ENCODE results near the gene TRIM29. TPM values are rescaled to one million over a fixed set of nuclear protein-coding genes. Genes with fewer than 3 reads are reported as not detected.

TRIM29 gene
- total and polyA plus RNA-seq, 2 of the 13 experiments (the other 11 are each of a cell fraction or from before 2014, with no cell fraction given) = 0.86 TPM

GRCh38 chr11:120184946-120185705 is 47.2 kb upstream of the TRIM29 start (continued):
- TF ChIP-seq, protein P1, sequence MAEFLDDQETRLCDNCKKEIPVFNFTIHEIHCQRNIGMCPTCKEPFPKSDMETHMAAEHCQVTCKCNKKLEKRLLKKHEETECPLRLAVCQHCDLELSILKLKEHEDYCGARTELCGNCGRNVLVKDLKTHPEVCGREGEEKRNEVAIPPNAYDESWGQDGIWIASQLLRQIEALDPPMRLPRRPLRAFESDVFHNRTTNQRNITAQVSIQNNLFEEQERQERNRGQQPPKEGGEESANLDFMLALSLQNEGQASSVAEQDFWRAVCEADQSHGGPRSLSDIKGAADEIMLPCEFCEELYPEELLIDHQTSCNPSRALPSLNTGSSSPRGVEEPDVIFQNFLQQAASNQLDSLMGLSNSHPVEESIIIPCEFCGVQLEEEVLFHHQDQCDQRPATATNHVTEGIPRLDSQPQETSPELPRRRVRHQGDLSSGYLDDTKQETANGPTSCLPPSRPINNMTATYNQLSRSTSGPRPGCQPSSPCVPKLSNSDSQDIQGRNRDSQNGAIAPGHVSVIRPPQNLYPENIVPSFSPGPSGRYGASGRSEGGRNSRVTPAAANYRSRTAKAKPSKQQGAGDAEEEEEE (CRISPR knock-in tag; IDR thresholded peaks at IDR 0.05; ENCODE audit: borderline replicate concordance) = no peak; the same call in 1 of the 2 replicates
- TF ChIP-seq ZNF432 (CRISPR knock-in tag; IDR thresholded peaks at IDR 0.05; ENCODE audit: borderline replicate concordance) = no peak
- no peak for TF ChIP-seq ZNF749 (CRISPR knock-in tag; IDR thresholded peaks at IDR 0.05; ENCODE audit: borderline replicate concordance)
- TF ChIP-seq, protein P2, sequence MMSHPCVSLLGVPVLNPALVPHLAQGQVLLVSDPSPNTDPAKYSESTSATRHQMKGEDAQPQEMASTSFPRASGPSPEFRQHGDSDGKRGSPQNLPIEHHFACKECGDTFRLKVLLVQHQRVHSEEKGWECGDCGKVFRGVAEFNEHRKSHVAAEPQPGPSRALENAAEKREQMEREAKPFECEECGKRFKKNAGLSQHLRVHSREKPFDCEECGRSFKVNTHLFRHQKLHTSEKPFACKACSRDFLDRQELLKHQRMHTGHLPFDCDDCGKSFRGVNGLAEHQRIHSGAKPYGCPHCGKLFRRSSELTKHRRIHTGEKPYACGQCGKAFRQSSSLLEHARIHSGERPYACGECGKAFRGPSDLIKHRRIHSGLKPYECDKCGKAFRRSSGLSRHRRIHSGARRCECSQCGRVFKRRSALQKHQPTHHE (CRISPR knock-in tag; IDR thresholded peaks at IDR 0.05; ENCODE audit: borderline replicate concordance) = 0 out of 2 replicates have a peak, but pooled peaks have one; percentile 60
- no peak; the same call in 1 of the 2 replicates for TF ChIP-seq SNAI1 (CRISPR knock-in tag; IDR thresholded peaks at IDR 0.05; ENCODE audit: borderline replicate concordance)
- TF ChIP-seq ZNF12 (CRISPR knock-in tag; IDR thresholded peaks at IDR 0.05) = no peak; the same call in 1 of the 2 replicates
- no peak for TF ChIP-seq SMARCC2 (IDR thresholded peaks at IDR 0.05)
- TF ChIP-seq, protein P3, sequence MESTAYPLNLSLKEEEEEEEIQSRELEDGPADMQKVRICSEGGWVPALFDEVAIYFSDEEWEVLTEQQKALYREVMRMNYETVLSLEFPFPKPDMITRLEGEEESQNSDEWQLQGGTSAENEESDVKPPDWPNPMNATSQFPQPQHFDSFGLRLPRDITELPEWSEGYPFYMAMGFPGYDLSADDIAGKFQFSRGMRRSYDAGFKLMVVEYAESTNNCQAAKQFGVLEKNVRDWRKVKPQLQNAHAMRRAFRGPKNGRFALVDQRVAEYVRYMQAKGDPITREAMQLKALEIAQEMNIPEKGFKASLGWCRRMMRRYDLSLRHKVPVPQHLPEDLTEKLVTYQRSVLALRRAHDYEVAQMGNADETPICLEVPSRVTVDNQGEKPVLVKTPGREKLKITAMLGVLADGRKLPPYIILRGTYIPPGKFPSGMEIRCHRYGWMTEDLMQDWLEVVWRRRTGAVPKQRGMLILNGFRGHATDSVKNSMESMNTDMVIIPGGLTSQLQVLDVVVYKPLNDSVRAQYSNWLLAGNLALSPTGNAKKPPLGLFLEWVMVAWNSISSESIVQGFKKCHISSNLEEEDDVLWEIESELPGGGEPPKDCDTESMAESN (CRISPR knock-in tag; conservative IDR thresholded peaks at IDR 0.05) = no peak; the same call in 1 of the 2 replicates
- TF ChIP-seq POLR2G (IDR thresholded peaks at IDR 0.05; ENCODE audit: low read depth, low read length) = peak; percentile 80
- no peak for TF ChIP-seq TOPORS (CRISPR knock-in tag; IDR thresholded peaks at IDR 0.05)
- no peak for TF ChIP-seq ZNF670 (CRISPR knock-in tag; IDR thresholded peaks at IDR 0.05; ENCODE audit: borderline replicate concordance)
- TF ChIP-seq KLF9 (CRISPR knock-in tag; IDR thresholded peaks at IDR 0.05; ENCODE audit: low read depth) = no peak
- TF ChIP-seq, protein P4, sequence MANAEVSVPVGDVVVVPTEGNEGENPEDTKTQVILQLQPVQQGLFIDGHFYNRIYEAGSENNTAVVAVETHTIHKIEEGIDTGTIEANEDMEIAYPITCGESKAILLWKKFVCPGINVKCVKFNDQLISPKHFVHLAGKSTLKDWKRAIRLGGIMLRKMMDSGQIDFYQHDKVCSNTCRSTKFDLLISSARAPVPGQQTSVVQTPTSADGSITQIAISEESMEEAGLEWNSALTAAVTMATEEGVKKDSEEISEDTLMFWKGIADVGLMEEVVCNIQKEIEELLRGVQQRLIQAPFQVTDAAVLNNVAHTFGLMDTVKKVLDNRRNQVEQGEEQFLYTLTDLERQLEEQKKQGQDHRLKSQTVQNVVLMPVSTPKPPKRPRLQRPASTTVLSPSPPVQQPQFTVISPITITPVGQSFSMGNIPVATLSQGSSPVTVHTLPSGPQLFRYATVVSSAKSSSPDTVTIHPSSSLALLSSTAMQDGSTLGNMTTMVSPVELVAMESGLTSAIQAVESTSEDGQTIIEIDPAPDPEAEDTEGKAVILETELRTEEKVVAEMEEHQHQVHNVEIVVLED (CRISPR knock-in tag; IDR thresholded peaks at IDR 0.05; ENCODE audit: borderline replicate concordance) = no peak
- TF ChIP-seq FUBP1 (CRISPR knock-in tag; IDR thresholded peaks at IDR 0.05; ENCODE audit: borderline replicate concordance) = no peak
- no peak for TF ChIP-seq PCBP2 (optimal IDR thresholded peaks at IDR 0.05; ENCODE audit: low read depth, low read length, poor library complexity, severe bottlenecking)
- peak; percentile 77 for TF ChIP-seq POLR2AphosphoS5 (IDR thresholded peaks at IDR 0.05; ENCODE audit: low read depth, low read length)
- no peak for TF ChIP-seq ONECUT2 (CRISPR knock-in tag; IDR thresholded peaks at IDR 0.05)
- TF ChIP-seq ZNF3 (CRISPR knock-in tag; IDR thresholded peaks at IDR 0.05) = no peak
- TF ChIP-seq GTF3A (CRISPR knock-in tag; conservative IDR thresholded peaks at IDR 0.05) = no peak
- peak; percentile 47 for TF ChIP-seq ZNF768 (CRISPR knock-in tag; IDR thresholded peaks at IDR 0.05)
- TF ChIP-seq NBN (conservative IDR thresholded peaks at IDR 0.05) = no peak
- no peak for TF ChIP-seq EZH2 (conservative IDR thresholded peaks at IDR 0.05; ENCODE audit: low read depth, low read length)

Measured in HepG2 (cell line).